Breast epithelium (tissue), 3 donors: Measurements from ENCODE around the gene FSD1.

ENCODE experiments used
- POLR2A ChIP-seq: fragments of 450-650 bp; IDR thresholded peaks from one replicate; pipeline ENCODE4 v1.6.1; 2016; ENCODE audit warnings: antibody characterized with exemption, mild to moderate bottlenecking, moderate library complexity
- POLR2AphosphoS5 ChIP-seq, 3 donors: sonication (generic); formaldehyde crosslinking; IDR thresholded peaks; one replicate each; pipeline ENCODE4 v1.6.1; 2017; ENCODE audit warnings: antibody characterized with exemption in 3 of 3
- TF ChIP-seq, protein P1 (sequence below), 3 donors: fragments of 450-650 bp; IDR thresholded peaks; one replicate each; pipeline ENCODE4 v1.5.1; 2016 to 2017; ENCODE audit warnings: antibody characterized with exemption in 3 of 3, mild to moderate bottlenecking in 3 of 3, moderate library complexity in 3 of 3

DNA sequence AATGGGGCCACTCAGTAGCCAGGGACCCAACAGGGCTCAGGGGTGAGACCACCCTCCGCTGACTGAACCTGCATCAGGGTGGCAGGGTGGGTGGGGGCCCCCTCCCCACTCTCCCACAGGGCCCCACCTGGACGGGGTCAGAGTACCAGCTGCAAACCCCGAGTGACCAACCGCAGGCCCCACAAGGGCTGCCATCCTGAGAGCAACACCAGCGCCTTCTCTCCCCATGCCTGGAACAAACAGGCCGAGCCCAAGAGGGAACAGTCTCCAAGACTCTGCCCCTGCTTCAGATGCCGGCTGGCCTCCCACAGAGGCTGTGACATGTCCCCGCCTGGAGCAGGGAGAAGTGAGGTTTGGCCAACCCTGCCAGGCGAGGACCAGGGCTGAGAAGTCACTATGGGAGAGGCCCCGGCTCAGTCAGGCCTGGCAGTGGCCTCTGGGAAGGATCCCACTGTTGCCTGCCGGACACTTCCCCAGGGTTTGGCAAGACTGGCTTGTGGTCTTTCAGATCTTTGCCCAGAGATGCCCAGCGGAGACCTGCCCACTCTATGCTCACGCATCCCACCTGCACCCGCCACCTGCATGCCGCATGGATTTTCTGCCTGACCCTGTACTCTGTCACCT lies 66.1 kb downstream of the FSD1 start:
- TF ChIP-seq, protein P1, sequence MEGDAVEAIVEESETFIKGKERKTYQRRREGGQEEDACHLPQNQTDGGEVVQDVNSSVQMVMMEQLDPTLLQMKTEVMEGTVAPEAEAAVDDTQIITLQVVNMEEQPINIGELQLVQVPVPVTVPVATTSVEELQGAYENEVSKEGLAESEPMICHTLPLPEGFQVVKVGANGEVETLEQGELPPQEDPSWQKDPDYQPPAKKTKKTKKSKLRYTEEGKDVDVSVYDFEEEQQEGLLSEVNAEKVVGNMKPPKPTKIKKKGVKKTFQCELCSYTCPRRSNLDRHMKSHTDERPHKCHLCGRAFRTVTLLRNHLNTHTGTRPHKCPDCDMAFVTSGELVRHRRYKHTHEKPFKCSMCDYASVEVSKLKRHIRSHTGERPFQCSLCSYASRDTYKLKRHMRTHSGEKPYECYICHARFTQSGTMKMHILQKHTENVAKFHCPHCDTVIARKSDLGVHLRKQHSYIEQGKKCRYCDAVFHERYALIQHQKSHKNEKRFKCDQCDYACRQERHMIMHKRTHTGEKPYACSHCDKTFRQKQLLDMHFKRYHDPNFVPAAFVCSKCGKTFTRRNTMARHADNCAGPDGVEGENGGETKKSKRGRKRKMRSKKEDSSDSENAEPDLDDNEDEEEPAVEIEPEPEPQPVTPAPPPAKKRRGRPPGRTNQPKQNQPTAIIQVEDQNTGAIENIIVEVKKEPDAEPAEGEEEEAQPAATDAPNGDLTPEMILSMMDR (IDR thresholded peaks at IDR 0.05), result no peak
- TF ChIP-seq POLR2A (no peak), POLR2AphosphoS5 (IDR thresholded peaks at IDR 0.05) (no peak)
